ENCODE measurements around the gene LPAR6. TPM values are rescaled to one million over a fixed set of nuclear protein-coding genes. Genes with fewer than 3 reads are reported as not detected.

LPAR6 gene
- total and polyA plus RNA-seq, 2 of the 13 experiments (the other 11 are each of a cell fraction or from before 2014, with no cell fraction given): 24.4 to 149 TPM

GRCh38 chr13:48393030-48393697, 19.7 kb downstream of the LPAR6 start (continued):
- TF ChIP-seq SIN3B (IDR thresholded peaks at IDR 0.05; ENCODE audit: low read length): no peak
- no peak for TF ChIP-seq HOXA3 (CRISPR knock-in tag; IDR thresholded peaks at IDR 0.05)
- TF ChIP-seq BRD4 (CRISPR knock-in tag; IDR thresholded peaks at IDR 0.05): no peak
- no peak for TF ChIP-seq HINFP (CRISPR knock-in tag; IDR thresholded peaks at IDR 0.05; ENCODE audit: low read depth)
- peak; percentile 27; the same call in 1 of the 2 replicates for TF ChIP-seq RXRB (CRISPR knock-in tag; IDR thresholded peaks at IDR 0.05; ENCODE audit: borderline replicate concordance)
- no peak for TF ChIP-seq ZBTB14 (CRISPR knock-in tag; IDR thresholded peaks at IDR 0.05)
- TF ChIP-seq ZNF720 (CRISPR knock-in tag; IDR thresholded peaks at IDR 0.05): no peak
- no peak for TF ChIP-seq RERE (CRISPR knock-in tag; IDR thresholded peaks at IDR 0.05; ENCODE audit: low read depth)
- TF ChIP-seq CEBPB (IDR thresholded peaks at IDR 0.05; ENCODE audit: borderline replicate concordance, low read depth, low read length): 0 out of 2 replicates have a peak, but pooled peaks have one; percentile 21
- peak; percentile 77 for TF ChIP-seq HNF4A (CRISPR knock-in tag; IDR thresholded peaks at IDR 0.05)
- TF ChIP-seq KLF13 (CRISPR knock-in tag; IDR thresholded peaks at IDR 0.05): no peak
- 0 out of 2 replicates have a peak, but pooled peaks have one; percentile 8 for TF ChIP-seq ARID5B (CRISPR knock-in tag; IDR thresholded peaks at IDR 0.05)

Data from HepG2 (cell line).